ENCODE data around the gene ABHD8. TPM values are rescaled to one million over a fixed set of nuclear protein-coding genes. Genes with fewer than 3 reads are reported as not detected.

ABHD8 gene
- total and polyA plus RNA-seq, 2 experiments from 2014 or later = 5.5 to 16.5 TPM

GRCh38 chr19:17326595-17326966, 23.4 kb upstream of the ABHD8 start:
- peak overlapping the region; percentile 90; the same call in 1 of the 2 replicates for H3K4me3 ChIP-seq
- peaks cover 28% of the 10 kb centered on the region for H3K4me1 Mint-ChIP-seq
- H3K36me3 ChIP-seq (ENCODE audit: insufficient read depth) = no peaks in the 10 kb centered on the region
- H3K27ac ChIP-seq (ENCODE audit: low read depth) = no peak overlapping the region
- peaks cover 33% of the 10 kb centered on the region for H3F3A ChIP-seq (replicated peaks; ENCODE audit: low read depth)
- peak overlapping the region; percentile 90 for H3K4me3 Mint-ChIP-seq
- no peaks in the 10 kb centered on the region; the same call in 1 of the 2 replicates for H4K20me1 ChIP-seq (replicated peaks; ENCODE audit: insufficient read depth)
- peaks cover 25% of the 10 kb centered on the region for H3K4me1 ChIP-seq (ENCODE audit: insufficient read depth)
- no peaks in the 10 kb centered on the region; the same call in 2 of the 3 replicates for H3K9me3 Mint-ChIP-seq
- peaks cover 9% of the 10 kb centered on the region; the same call in 1 of the 2 replicates for H3K27me3 ChIP-seq (ENCODE audit: insufficient read depth)
- H3K27ac Mint-ChIP-seq = no peak overlapping the region
- DNase-seq (ENCODE audit: low spot score) (peak; percentile 66), ATAC-seq (no peak)
- H3K79me2 ChIP-seq (replicated peaks; ENCODE audit: insufficient read depth) = no peaks in the 10 kb centered on the region
- no peak overlapping the region for H2AFZ ChIP-seq
- no peaks in the 10 kb centered on the region for H3K9me2 ChIP-seq (ENCODE audit: insufficient read depth)
- peak overlapping the region; percentile 93; the same call in 1 of the 2 replicates for H3K4me2 ChIP-seq
- TF ChIP-seq POLR2AphosphoS5 (IDR thresholded peaks at IDR 0.05; ENCODE audit: low read depth) (no peak), JUNB (IDR thresholded peaks at IDR 0.05; ENCODE audit: unreplicated experiment) (no peak)
- peaks cover 17% of the 10 kb centered on the region for H3K27me3 Mint-ChIP-seq (ENCODE audit: insufficient read depth, low read depth, poor library complexity)
- H3K36me3 Mint-ChIP-seq (ENCODE audit: low read depth) = peaks cover 20% of the 10 kb centered on the region

- H3K4me3 ChIP-seq = no peak overlapping the region
Measured at GRCh38 chr19:17325881-17326594, 22.8 kb upstream of the ABHD8 start.

GRCh38 chr19:17325133-17325532, 21.9 kb upstream of the ABHD8 start:
- Histone ChIP-seq H4K20me1 (replicated peaks; ENCODE audit: insufficient read depth) (no peaks in the 10 kb centered on the region; the same call in 1 of the 2 replicates), H3K36me3 (ENCODE audit: insufficient read depth) (0 out of 2 replicates have a peak, but pooled peaks cover under 1% of the 10 kb centered on the region), H2AFZ (no peak overlapping the region), H3K9me2 (ENCODE audit: insufficient read depth) (no peaks in the 10 kb centered on the region), H3F3A (replicated peaks; ENCODE audit: low read depth) (peaks cover 33% of the 10 kb centered on the region), H3K4me3 (no peak overlapping the region), H3K79me2 (replicated peaks; ENCODE audit: insufficient read depth) (no peaks in the 10 kb centered on the region), H3K27me3 (ENCODE audit: insufficient read depth) (peaks cover 9% of the 10 kb centered on the region; the same call in 1 of the 2 replicates), H3K4me2 (no peak overlapping the region), H3K27ac (ENCODE audit: low read depth) (no peak overlapping the region), H3K4me1 (ENCODE audit: insufficient read depth) (peaks cover 25% of the 10 kb centered on the region)
- H3K36me3 Mint-ChIP-seq (ENCODE audit: low read depth) = peaks cover 23% of the 10 kb centered on the region
- H3K27ac Mint-ChIP-seq = no peak overlapping the region
- H3K4me1 Mint-ChIP-seq = peaks cover 22% of the 10 kb centered on the region
- H3K9me3 Mint-ChIP-seq = no peaks in the 10 kb centered on the region; the same call in 2 of the 3 replicates
- no peak overlapping the region for H3K4me3 Mint-ChIP-seq
- DNase-seq (ENCODE audit: low spot score) (no peak), ATAC-seq (no peak)
- peaks cover 14% of the 10 kb centered on the region for H3K27me3 Mint-ChIP-seq (ENCODE audit: insufficient read depth, low read depth, poor library complexity)
- no peak for TF ChIP-seq ZNF331 (CRISPR knock-in tag; IDR thresholded peaks at IDR 0.05; ENCODE audit: low read depth)
- no peak for TF ChIP-seq JUNB (IDR thresholded peaks at IDR 0.05; ENCODE audit: unreplicated experiment)
- no peak for TF ChIP-seq ZNF462 (CRISPR knock-in tag; IDR thresholded peaks at IDR 0.05)

More at GRCh38 chr19:17325881-17326594, 22.8 kb upstream of the ABHD8 start:
- Histone ChIP-seq H3K79me2 (replicated peaks; ENCODE audit: insufficient read depth) (no peaks in the 10 kb centered on the region), H3K27me3 (ENCODE audit: insufficient read depth) (peaks cover 9% of the 10 kb centered on the region; the same call in 1 of the 2 replicates), H4K20me1 (replicated peaks; ENCODE audit: insufficient read depth) (no peaks in the 10 kb centered on the region; the same call in 1 of the 2 replicates), H3K9me2 (ENCODE audit: insufficient read depth) (no peaks in the 10 kb centered on the region), H3F3A (replicated peaks; ENCODE audit: low read depth) (peaks cover 33% of the 10 kb centered on the region), H3K4me1 (ENCODE audit: insufficient read depth) (peaks cover 25% of the 10 kb centered on the region), H3K27ac (ENCODE audit: low read depth) (0 out of 2 replicates have a peak overlapping the region, but pooled peaks have one; percentile 37), H3K4me2 (no peak overlapping the region), H3K36me3 (ENCODE audit: insufficient read depth) (no peaks in the 10 kb centered on the region), H2AFZ (no peak overlapping the region)
- Mint-ChIP-seq H3K4me1 (peaks cover 28% of the 10 kb centered on the region), H3K27me3 (ENCODE audit: insufficient read depth, low read depth, poor library complexity) (peaks cover 13% of the 10 kb centered on the region), H3K36me3 (ENCODE audit: low read depth) (peaks cover 20% of the 10 kb centered on the region), H3K9me3 (no peaks in the 10 kb centered on the region; the same call in 2 of the 3 replicates), H3K4me3 (peak overlapping the region; percentile 90; the same call in 2 of the 3 replicates), H3K27ac (no peak overlapping the region; the same call in 1 of the 2 replicates)
- DNase-seq (ENCODE audit: low spot score) = no peak
- no peak for ATAC-seq
- TF ChIP-seq ZNF114 (CRISPR knock-in tag; IDR thresholded peaks at IDR 0.05) (no peak), EZH2 (IDR thresholded peaks at IDR 0.05; ENCODE audit: low read depth, unreplicated experiment) (no peak), EZH2phosphoT487 (IDR thresholded peaks at IDR 0.05; ENCODE audit: unreplicated experiment) (no peak), ETS1 (IDR thresholded peaks at IDR 0.05) (no peak)
